T-helper 17 cell (primary cell): ENCODE results near the gene STT3B. TPM values are rescaled to one million over a fixed set of nuclear protein-coding genes. Genes with fewer than 3 reads are reported as not detected.
"Not testable (repeated sequence)": the region's sequence is repeated elsewhere in the genome, so short reads cannot be mapped to it uniquely, and the experiment has no call there.

Experiments used
- ATAC-seq: fragments of 150-1000 bp; cut with Tn5 transposase; 2 replicates; pipeline ENCODE4 v1.10.0; 2021; ENCODE audit warnings: mild to moderate bottlenecking, moderate library complexity
- DNase-seq, 3 donors: peaks; one replicate each; pipeline versions ENCODE4 v3.0.0 to v3.0.0-alpha.2; 2020 to 2021
- H3K9me3 ChIP-seq: one replicate; pipeline ENCODE4 v1.7.0; 2013; ENCODE audit warnings: low read length, mild to moderate bottlenecking; ENCODE audit not compliant: control insufficient read depth, poor library complexity, severe bottlenecking
- H3K27ac Mint-ChIP-seq: one replicate; pipeline ENCODE4 v1.8.0; 2022; ENCODE audit warnings: mild to moderate bottlenecking, moderate library complexity, mixed read lengths
- H3K27me3 Mint-ChIP-seq: one replicate; pipeline ENCODE4 v1.8.0; 2022; ENCODE audit warnings: mixed read lengths
- H3K36me3 Mint-ChIP-seq: one replicate; pipeline ENCODE4 v1.8.0; 2022; ENCODE audit warnings: low read depth, mixed read lengths
- H3K4me1 Mint-ChIP-seq: one replicate; pipeline ENCODE4 v1.8.0; 2022; ENCODE audit warnings: mild to moderate bottlenecking, mixed read lengths
- H3K4me3 Mint-ChIP-seq: one replicate; pipeline ENCODE4 v1.8.0; 2022; ENCODE audit warnings: mild to moderate bottlenecking, moderate library complexity, mixed read lengths
- total RNA-seq, 4 donors: library from RNA in 2 of 4; stranded (reverse) in 2 of 4; gene quantifications; one replicate each; pipeline ENCODE4 v1.2.3 and lab custom pipeline; 2022 to 2026

The STT3B gene
- total RNA-seq, 2 donors from 2014 or later = 125 to 151 TPM

- H3K4me1 Mint-ChIP-seq = peaks cover 17% of the 10 kb centered on the region
- not testable (repeated sequence) for DNase-seq, H3K4me3 Mint-ChIP-seq, H3K27me3 Mint-ChIP-seq, ATAC-seq, H3K27ac Mint-ChIP-seq, H3K9me3 ChIP-seq
- H3K36me3 Mint-ChIP-seq = peaks cover 17% of the 10 kb centered on the region
Measured at GRCh38 chr3:31605333-31605732, 72.6 kb downstream of the STT3B start.

- H3K27me3 Mint-ChIP-seq = no peaks in the 10 kb centered on the region
- peaks cover 13% of the 10 kb centered on the region for H3K36me3 Mint-ChIP-seq
- ATAC-seq (no peak), DNase-seq (no peak)
- no peak overlapping the region for H3K4me3 Mint-ChIP-seq
- H3K9me3 ChIP-seq = no peaks in the 10 kb centered on the region
- peaks cover 21% of the 10 kb centered on the region for H3K4me1 Mint-ChIP-seq
- H3K27ac Mint-ChIP-seq = no peak overlapping the region
Measured at GRCh38 chr3:31606453-31606852, 73.7 kb downstream of the STT3B start.

GRCh38 chr3:31610700-31611275 lies 78.1 kb downstream of the STT3B start:
- no peaks in the 10 kb centered on the region for H3K27me3 Mint-ChIP-seq
- peak overlapping the region; percentile 3 for H3K27ac Mint-ChIP-seq
- peaks cover 38% of the 10 kb centered on the region for H3K4me1 Mint-ChIP-seq
- ATAC-seq (no peak), DNase-seq (no peak)
- H3K9me3 ChIP-seq = no peaks in the 10 kb centered on the region
- no peak overlapping the region for H3K4me3 Mint-ChIP-seq
- peaks cover 7% of the 10 kb centered on the region for H3K36me3 Mint-ChIP-seq

GRCh38 chr3:31613177-31613576 lies 80.5 kb downstream of the STT3B start:
- DNase-seq = no peak
- Mint-ChIP-seq H3K27me3 (no peaks in the 10 kb centered on the region), H3K4me3 (no peak overlapping the region), H3K4me1 (peaks cover 38% of the 10 kb centered on the region), H3K36me3 (peaks cover 4% of the 10 kb centered on the region), H3K27ac (peak overlapping the region; percentile 73)
- H3K9me3 ChIP-seq = no peaks in the 10 kb centered on the region
- ATAC-seq = no peak

- H3K36me3 Mint-ChIP-seq = peaks cover 4% of the 10 kb centered on the region
- ATAC-seq (no peak), DNase-seq (no peak)
- H3K27ac Mint-ChIP-seq = peak overlapping the region; percentile 54
- H3K4me1 Mint-ChIP-seq = peaks cover 34% of the 10 kb centered on the region
- no peaks in the 10 kb centered on the region for H3K9me3 ChIP-seq
- H3K4me3 Mint-ChIP-seq = no peak overlapping the region
- no peaks in the 10 kb centered on the region for H3K27me3 Mint-ChIP-seq
Measured at GRCh38 chr3:31613654-31614053, 80.9 kb downstream of the STT3B start.

- ATAC-seq (no peak), DNase-seq (no peak)
- Mint-ChIP-seq H3K4me3 (no peak overlapping the region), H3K27me3 (no peaks in the 10 kb centered on the region), H3K4me1 (peaks cover 30% of the 10 kb centered on the region), H3K27ac (peak overlapping the region; percentile 54), H3K36me3 (peaks cover 4% of the 10 kb centered on the region)
- H3K9me3 ChIP-seq = no peaks in the 10 kb centered on the region
Measured at GRCh38 chr3:31614162-31614921, 81.6 kb downstream of the STT3B start.

GRCh38 chr3:31615071-31615875 lies 82.5 kb downstream of the STT3B start:
- H3K27me3 Mint-ChIP-seq = no peaks in the 10 kb centered on the region
- H3K9me3 ChIP-seq = no peaks in the 10 kb centered on the region
- no peak overlapping the region for H3K4me3 Mint-ChIP-seq
- ATAC-seq (no peak), DNase-seq (no peak)
- H3K27ac Mint-ChIP-seq = no peak overlapping the region
- H3K36me3 Mint-ChIP-seq = peaks cover 4% of the 10 kb centered on the region
- peaks cover 29% of the 10 kb centered on the region for H3K4me1 Mint-ChIP-seq

- ATAC-seq = no peak
Measured at GRCh38 chr3:31616711-31617110, 84.0 kb downstream of the STT3B start.

GRCh38 chr3:31620656-31621055 lies 87.9 kb downstream of the STT3B start:
- peaks cover 12% of the 10 kb centered on the region for H3K4me1 Mint-ChIP-seq
- no peak for DNase-seq
- no peak for ATAC-seq
- H3K4me3 Mint-ChIP-seq = peak overlapping the region; percentile 21
- peak overlapping the region; percentile 54 for H3K27ac Mint-ChIP-seq
- no peaks in the 10 kb centered on the region for H3K27me3 Mint-ChIP-seq
- no peaks in the 10 kb centered on the region for H3K9me3 ChIP-seq
- H3K36me3 Mint-ChIP-seq = peaks cover 11% of the 10 kb centered on the region

More at GRCh38 chr3:31616711-31617110, 84.0 kb downstream of the STT3B start:
- DNase-seq = no peak
- Mint-ChIP-seq H3K36me3 (peaks cover 7% of the 10 kb centered on the region), H3K27me3 (no peaks in the 10 kb centered on the region), H3K4me1 (peaks cover 26% of the 10 kb centered on the region), H3K27ac (peak overlapping the region; percentile 21), H3K4me3 (no peak overlapping the region)
- H3K9me3 ChIP-seq = no peaks in the 10 kb centered on the region

- no peaks in the 10 kb centered on the region for H3K9me3 ChIP-seq
- Mint-ChIP-seq H3K36me3 (peaks cover 13% of the 10 kb centered on the region), H3K4me3 (no peak overlapping the region), H3K27me3 (no peaks in the 10 kb centered on the region), H3K4me1 (peaks cover 13% of the 10 kb centered on the region), H3K27ac (peak overlapping the region; percentile 54)
- no peak for ATAC-seq
- no peak for DNase-seq
Measured at GRCh38 chr3:31621314-31621713, 88.6 kb downstream of the STT3B start.

GRCh38 chr3:31622636-31623288 lies 90.0 kb downstream of the STT3B start:
- Mint-ChIP-seq H3K36me3 (peaks cover 16% of the 10 kb centered on the region), H3K27ac (no peak overlapping the region)

GRCh38 chr3:31624083-31624709 lies 91.5 kb downstream of the STT3B start:
- H3K27ac Mint-ChIP-seq = peak overlapping the region; percentile 24
- H3K27me3 Mint-ChIP-seq = no peaks in the 10 kb centered on the region
- H3K9me3 ChIP-seq = no peaks in the 10 kb centered on the region
- peaks cover 15% of the 10 kb centered on the region for H3K4me1 Mint-ChIP-seq
- peaks cover 14% of the 10 kb centered on the region for H3K36me3 Mint-ChIP-seq
- no peak overlapping the region for H3K4me3 Mint-ChIP-seq
- DNase-seq = no peak
- ATAC-seq = no peak

More at GRCh38 chr3:31622636-31623288, 90.0 kb downstream of the STT3B start:
- H3K4me1 Mint-ChIP-seq = peaks cover 15% of the 10 kb centered on the region
- DNase-seq (no peak), ATAC-seq (no peak)
- no peaks in the 10 kb centered on the region for H3K9me3 ChIP-seq
- no peaks in the 10 kb centered on the region for H3K27me3 Mint-ChIP-seq
- H3K4me3 Mint-ChIP-seq = no peak overlapping the region
